Measurements from ENCODE around the gene SCTR. TPM values are rescaled to one million over a fixed set of nuclear protein-coding genes. Genes with fewer than 3 reads are reported as not detected.

Gene SCTR
- total RNA-seq, 1 donor, result not detected

- TF ChIP-seq, protein P1, sequence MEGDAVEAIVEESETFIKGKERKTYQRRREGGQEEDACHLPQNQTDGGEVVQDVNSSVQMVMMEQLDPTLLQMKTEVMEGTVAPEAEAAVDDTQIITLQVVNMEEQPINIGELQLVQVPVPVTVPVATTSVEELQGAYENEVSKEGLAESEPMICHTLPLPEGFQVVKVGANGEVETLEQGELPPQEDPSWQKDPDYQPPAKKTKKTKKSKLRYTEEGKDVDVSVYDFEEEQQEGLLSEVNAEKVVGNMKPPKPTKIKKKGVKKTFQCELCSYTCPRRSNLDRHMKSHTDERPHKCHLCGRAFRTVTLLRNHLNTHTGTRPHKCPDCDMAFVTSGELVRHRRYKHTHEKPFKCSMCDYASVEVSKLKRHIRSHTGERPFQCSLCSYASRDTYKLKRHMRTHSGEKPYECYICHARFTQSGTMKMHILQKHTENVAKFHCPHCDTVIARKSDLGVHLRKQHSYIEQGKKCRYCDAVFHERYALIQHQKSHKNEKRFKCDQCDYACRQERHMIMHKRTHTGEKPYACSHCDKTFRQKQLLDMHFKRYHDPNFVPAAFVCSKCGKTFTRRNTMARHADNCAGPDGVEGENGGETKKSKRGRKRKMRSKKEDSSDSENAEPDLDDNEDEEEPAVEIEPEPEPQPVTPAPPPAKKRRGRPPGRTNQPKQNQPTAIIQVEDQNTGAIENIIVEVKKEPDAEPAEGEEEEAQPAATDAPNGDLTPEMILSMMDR (IDR thresholded peaks at IDR 0.05; ENCODE audit: insufficient read depth, low read length), result no peak
- no peak overlapping the region for H3K4me3 ChIP-seq (ENCODE audit: low read depth, low read length)
- DNase-seq (ENCODE audit: low read depth), result no peak
Measured at GRCh38 chr2:119487434-119488244, 36.6 kb downstream of the SCTR start.

GRCh38 chr2:119486886-119487285 is 37.4 kb downstream of the SCTR start:
- H3K4me3 ChIP-seq (ENCODE audit: low read depth, low read length), result no peak overlapping the region
- DNase-seq (ENCODE audit: low read depth), result no peak
- TF ChIP-seq, protein P1 (IDR thresholded peaks at IDR 0.05; ENCODE audit: insufficient read depth, low read length), result no peak

- H3K4me3 ChIP-seq (ENCODE audit: low read depth, low read length), result no peak overlapping the region
- DNase-seq (ENCODE audit: low read depth), result no peak
- TF ChIP-seq, protein P1 (IDR thresholded peaks at IDR 0.05; ENCODE audit: insufficient read depth, low read length), result no peak
Measured at GRCh38 chr2:119486196-119486827, 38.0 kb downstream of the SCTR start.

GRCh38 chr2:119485336-119486110 is 38.8 kb downstream of the SCTR start:
- TF ChIP-seq, protein P1 (IDR thresholded peaks at IDR 0.05; ENCODE audit: insufficient read depth, low read length), result no peak
- DNase-seq (ENCODE audit: low read depth), result no peak
- no peak overlapping the region for H3K4me3 ChIP-seq (ENCODE audit: low read depth, low read length)

- DNase-seq (ENCODE audit: low read depth), result no peak
- H3K4me3 ChIP-seq (ENCODE audit: low read depth, low read length), result no peak overlapping the region
- TF ChIP-seq, protein P1 (IDR thresholded peaks at IDR 0.05; ENCODE audit: insufficient read depth, low read length), result no peak
Measured at GRCh38 chr2:119484834-119485233, 39.4 kb downstream of the SCTR start.

DNA sequence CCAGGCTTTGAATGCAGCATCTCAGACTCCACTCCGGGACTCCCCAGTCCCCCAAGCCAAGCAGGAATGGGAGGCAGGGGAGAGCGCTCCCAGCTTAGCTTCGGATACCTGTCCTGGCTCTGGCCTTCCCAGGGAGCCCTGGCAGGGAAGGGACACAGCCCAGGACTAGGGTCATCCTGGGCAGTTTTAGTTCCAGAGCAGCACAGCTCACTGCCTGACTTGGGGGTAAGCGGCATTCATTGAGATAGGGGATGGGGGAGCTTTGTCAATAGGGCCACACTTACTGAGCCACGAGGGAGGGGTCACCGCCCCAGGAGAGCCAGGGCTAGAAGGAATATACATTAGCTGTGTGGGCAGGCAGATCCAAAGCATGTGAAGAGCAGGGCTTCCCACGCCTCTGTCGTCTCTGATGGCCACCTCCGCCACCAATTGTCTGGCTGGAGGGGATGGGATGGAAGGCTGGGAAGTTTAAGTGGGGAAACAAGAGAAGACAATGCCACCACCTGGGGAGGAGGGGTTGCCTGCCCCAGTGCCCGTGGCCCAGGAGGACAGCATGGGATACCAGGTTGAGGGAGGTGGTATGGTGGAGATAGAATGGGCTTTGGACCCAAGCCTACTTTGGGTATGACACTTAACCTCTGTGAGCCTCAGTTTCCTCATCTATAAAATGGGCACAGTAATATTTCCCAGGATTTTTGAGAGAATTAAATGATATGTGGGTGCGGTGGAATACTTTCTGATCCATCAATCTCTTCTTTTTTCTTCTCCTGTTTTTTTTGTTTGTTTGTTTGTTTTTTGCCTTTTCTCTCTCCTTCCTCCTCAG is 40.2 kb downstream of the SCTR start:
- no peak overlapping the region for H3K4me3 ChIP-seq (ENCODE audit: low read depth, low read length)
- DNase-seq (ENCODE audit: low read depth), result no peak
- TF ChIP-seq, protein P1 (IDR thresholded peaks at IDR 0.05; ENCODE audit: insufficient read depth, low read length), result no peak

Measured in fibroblast of the aortic adventitia (primary cell).